COLO668 (cell line): ENCODE data around the gene HHIP.

Experiments used
- DNase-seq: peaks from one replicate; lab custom pipeline; 2025; ENCODE audit not compliant: unreplicated experiment; lab: John Stamatoyannopoulos, UW

HHIP gene

GRCh38 chr4:144653781-144654545, 8.0 kb downstream of the HHIP start:
- no peak for DNase-seq

GRCh38 chr4:144655491-144655890, 9.5 kb downstream of the HHIP start:
- DNase-seq = no peak

GRCh38 chr4:144656850-144657249, 10.9 kb downstream of the HHIP start:
- no peak for DNase-seq

- DNase-seq = no peak
Measured at GRCh38 chr4:144658015-144658567, 12.1 kb downstream of the HHIP start.

- DNase-seq = no peak
Measured at GRCh38 chr4:144658903-144659302, 12.9 kb downstream of the HHIP start.

- DNase-seq = no peak
Measured at GRCh38 chr4:144659447-144659846, 13.5 kb downstream of the HHIP start.

GRCh38 chr4:144663834-144664475, 18.0 kb downstream of the HHIP start:
- DNase-seq = no peak

- no peak for DNase-seq
Measured at GRCh38 chr4:144666539-144667175, 20.7 kb downstream of the HHIP start.

GRCh38 chr4:144667500-144667899, 21.5 kb downstream of the HHIP start:
- no peak for DNase-seq

- no peak for DNase-seq
Measured at GRCh38 chr4:144670776-144671175, 24.8 kb downstream of the HHIP start.

- no peak for DNase-seq
Measured at GRCh38 chr4:144674711-144675110, 28.8 kb downstream of the HHIP start.

GRCh38 chr4:144681806-144682205, 35.9 kb downstream of the HHIP start:
- DNase-seq = no peak

- no peak for DNase-seq
Measured at GRCh38 chr4:144683516-144683915, 37.6 kb downstream of the HHIP start.

GRCh38 chr4:144685911-144686310, 40.0 kb downstream of the HHIP start:
- DNase-seq = no peak

- DNase-seq = no peak
Measured at GRCh38 chr4:144686921-144687320, 41.0 kb downstream of the HHIP start.

GRCh38 chr4:144687466-144687865, 41.5 kb downstream of the HHIP start:
- no peak for DNase-seq

- no peak for DNase-seq
Measured at GRCh38 chr4:144688035-144688569, 42.1 kb downstream of the HHIP start.

- DNase-seq = no peak
Measured at GRCh38 chr4:144689125-144689524, 43.2 kb downstream of the HHIP start.

GRCh38 chr4:144695721-144696120, 49.8 kb downstream of the HHIP start:
- DNase-seq = no peak

- DNase-seq = no peak
Measured at GRCh38 chr4:144696376-144696775, 50.4 kb downstream of the HHIP start.

- DNase-seq = no peak
Measured at GRCh38 chr4:144699565-144699964, 53.6 kb downstream of the HHIP start.
